GM12875 (cell line): Measurements from ENCODE around the gene NRF1.

Experiments used
- H3K4me3 ChIP-seq: one replicate; pipeline ENCODE4 v1.5.1; 2011; ENCODE audit warnings: low read depth, low read length, control low read depth
- TF ChIP-seq, protein P1 (sequence below): IDR thresholded peaks from 2 replicates; pipeline ENCODE4 v1.5.1; 2011; ENCODE audit warnings: low read depth, mild to moderate bottlenecking, control low read depth, inconsistent platforms, low read length, moderate library complexity, borderline replicate concordance; ENCODE audit not compliant: insufficient read depth

Gene NRF1

GRCh38 chr7:129609666-129610065, 1.9 kb upstream of the NRF1 start:
- TF ChIP-seq, protein P1, sequence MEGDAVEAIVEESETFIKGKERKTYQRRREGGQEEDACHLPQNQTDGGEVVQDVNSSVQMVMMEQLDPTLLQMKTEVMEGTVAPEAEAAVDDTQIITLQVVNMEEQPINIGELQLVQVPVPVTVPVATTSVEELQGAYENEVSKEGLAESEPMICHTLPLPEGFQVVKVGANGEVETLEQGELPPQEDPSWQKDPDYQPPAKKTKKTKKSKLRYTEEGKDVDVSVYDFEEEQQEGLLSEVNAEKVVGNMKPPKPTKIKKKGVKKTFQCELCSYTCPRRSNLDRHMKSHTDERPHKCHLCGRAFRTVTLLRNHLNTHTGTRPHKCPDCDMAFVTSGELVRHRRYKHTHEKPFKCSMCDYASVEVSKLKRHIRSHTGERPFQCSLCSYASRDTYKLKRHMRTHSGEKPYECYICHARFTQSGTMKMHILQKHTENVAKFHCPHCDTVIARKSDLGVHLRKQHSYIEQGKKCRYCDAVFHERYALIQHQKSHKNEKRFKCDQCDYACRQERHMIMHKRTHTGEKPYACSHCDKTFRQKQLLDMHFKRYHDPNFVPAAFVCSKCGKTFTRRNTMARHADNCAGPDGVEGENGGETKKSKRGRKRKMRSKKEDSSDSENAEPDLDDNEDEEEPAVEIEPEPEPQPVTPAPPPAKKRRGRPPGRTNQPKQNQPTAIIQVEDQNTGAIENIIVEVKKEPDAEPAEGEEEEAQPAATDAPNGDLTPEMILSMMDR, result no peak
- no peak overlapping the region for H3K4me3 ChIP-seq

DNA sequence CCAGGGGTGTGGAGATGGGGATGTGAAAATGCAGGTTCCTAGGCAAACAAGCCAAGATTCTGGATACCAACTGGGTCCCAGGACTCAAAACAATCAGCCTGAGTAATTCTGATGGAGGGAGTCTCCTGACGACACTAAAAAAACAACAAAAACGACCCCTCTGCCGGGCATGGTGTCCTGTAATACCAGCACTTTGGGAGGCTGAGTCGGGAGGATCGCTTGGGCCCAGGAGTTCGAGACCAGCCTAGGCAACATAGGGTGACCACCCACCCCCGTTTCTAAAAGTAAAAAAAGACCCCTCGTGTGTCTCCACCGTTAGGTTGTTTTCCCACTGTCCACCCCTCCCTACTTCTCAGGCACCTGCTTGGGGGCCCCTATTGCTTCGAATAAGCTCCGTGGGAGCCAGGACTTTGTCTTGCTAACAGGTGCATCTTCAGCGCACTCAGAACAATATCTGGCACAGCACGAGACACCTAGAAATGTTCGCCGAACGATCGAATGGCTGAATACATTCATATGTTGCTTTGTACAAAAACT, 743 bp upstream of the NRF1 start:
- TF ChIP-seq, protein P1, result no peak
- peak overlapping the region; percentile 96 for H3K4me3 ChIP-seq

- TF ChIP-seq, protein P1, result peak; percentile 57; the same call in 1 of the 2 replicates
- H3K4me3 ChIP-seq, result peak overlapping the region; percentile 96
Measured at GRCh38 chr7:129612112-129613015, 844 bp downstream of the NRF1 start.

- TF ChIP-seq, protein P1, result no peak
- peak overlapping the region; percentile 96 for H3K4me3 ChIP-seq
Measured at GRCh38 chr7:129613016-129613337, 1.5 kb downstream of the NRF1 start.

GRCh38 chr7:129615018-129615417, 3.5 kb downstream of the NRF1 start:
- no peak overlapping the region for H3K4me3 ChIP-seq
- TF ChIP-seq, protein P1, result no peak

GRCh38 chr7:129616530-129616929, 5.0 kb downstream of the NRF1 start:
- no peak overlapping the region for H3K4me3 ChIP-seq
- TF ChIP-seq, protein P1, result no peak

DNA sequence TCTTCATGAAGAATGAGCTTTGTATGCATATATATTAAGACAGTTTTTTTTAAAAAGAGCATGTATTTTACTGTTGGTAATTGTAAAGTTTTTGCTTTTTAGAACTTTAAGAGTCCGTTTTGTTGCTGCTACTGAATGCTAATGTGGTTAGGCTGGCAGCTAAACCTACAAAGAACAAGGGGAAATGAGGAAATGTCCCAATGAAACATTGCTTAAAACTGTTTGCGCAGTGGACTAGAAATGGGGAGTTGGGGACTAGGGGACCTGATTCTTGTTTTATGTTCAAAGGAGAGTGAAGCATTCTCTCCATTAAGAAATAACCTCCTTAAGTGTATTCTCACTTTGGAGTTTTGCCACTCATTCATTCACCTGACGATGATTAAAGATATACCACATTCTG, 5.7 kb downstream of the NRF1 start:
- no peak overlapping the region for H3K4me3 ChIP-seq

More for the DNA sequence above, 5.7 kb downstream of the NRF1 start:
- TF ChIP-seq, protein P1, result no peak
